ENCODE data around the gene TMPRSS4.

TMPRSS4 gene

GRCh38 chr11:118050208-118050891 is 26.5 kb upstream of the TMPRSS4 start:
- Mint-ChIP-seq H3K4me1 (peaks cover 68% of the 10 kb centered on the region), H3K9me3 (no peaks in the 10 kb centered on the region), H3K4me3 (no peak overlapping the region), H3K36me3 (peaks cover 5% of the 10 kb centered on the region), H3K27ac (peak overlapping the region; percentile 98), H3K27me3 (no peaks in the 10 kb centered on the region)
- DNase-seq, result no peak
- CTCF ChIA-PET, result interaction anchor here (0.6 to 8.4 kb wide), 9 partner anchors 43 to 243 kb away, joined by 3 to 304 read pairs (median 44); partner anchors contain the start of genes FXYD2 and IL10RA

DNA sequence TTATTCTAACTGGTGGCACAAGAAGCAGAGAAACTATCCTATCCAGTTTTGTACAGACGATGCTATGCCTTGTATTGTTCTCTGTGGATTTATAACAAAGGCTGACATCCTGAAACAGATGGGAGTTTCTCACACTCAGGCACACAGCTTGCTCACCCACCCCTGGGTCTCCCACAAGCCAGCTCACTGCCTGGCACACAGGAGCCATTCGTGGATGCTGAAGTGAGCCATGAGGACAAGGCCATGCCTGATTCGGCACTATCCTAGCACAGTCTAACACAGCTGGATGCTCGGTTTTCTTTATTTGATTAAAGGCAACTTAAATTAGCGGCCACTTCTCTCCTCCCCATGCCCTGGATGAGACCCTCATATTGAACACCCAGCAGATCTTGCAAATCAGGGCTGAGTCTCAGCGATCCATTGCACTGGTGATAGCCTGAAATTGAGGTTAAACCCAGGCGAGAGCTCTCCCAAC is 25.7 kb upstream of the TMPRSS4 start:
- Mint-ChIP-seq H3K4me1 (peaks cover 60% of the 10 kb centered on the region), H3K9me3 (no peaks in the 10 kb centered on the region), H3K27me3 (peaks cover 3% of the 10 kb centered on the region), H3K36me3 (peaks cover 5% of the 10 kb centered on the region), H3K4me3 (peak overlapping the region; percentile 43), H3K27ac (peak overlapping the region; percentile 98)
- peak; percentile 31 for DNase-seq
- CTCF ChIA-PET, result interaction anchor here (0.6 to 8.4 kb wide), 12 partner anchors 10 to 243 kb away, joined by 3 to 304 read pairs (median 23); partner anchors contain the start of genes FXYD2 and IL10RA

DNA sequence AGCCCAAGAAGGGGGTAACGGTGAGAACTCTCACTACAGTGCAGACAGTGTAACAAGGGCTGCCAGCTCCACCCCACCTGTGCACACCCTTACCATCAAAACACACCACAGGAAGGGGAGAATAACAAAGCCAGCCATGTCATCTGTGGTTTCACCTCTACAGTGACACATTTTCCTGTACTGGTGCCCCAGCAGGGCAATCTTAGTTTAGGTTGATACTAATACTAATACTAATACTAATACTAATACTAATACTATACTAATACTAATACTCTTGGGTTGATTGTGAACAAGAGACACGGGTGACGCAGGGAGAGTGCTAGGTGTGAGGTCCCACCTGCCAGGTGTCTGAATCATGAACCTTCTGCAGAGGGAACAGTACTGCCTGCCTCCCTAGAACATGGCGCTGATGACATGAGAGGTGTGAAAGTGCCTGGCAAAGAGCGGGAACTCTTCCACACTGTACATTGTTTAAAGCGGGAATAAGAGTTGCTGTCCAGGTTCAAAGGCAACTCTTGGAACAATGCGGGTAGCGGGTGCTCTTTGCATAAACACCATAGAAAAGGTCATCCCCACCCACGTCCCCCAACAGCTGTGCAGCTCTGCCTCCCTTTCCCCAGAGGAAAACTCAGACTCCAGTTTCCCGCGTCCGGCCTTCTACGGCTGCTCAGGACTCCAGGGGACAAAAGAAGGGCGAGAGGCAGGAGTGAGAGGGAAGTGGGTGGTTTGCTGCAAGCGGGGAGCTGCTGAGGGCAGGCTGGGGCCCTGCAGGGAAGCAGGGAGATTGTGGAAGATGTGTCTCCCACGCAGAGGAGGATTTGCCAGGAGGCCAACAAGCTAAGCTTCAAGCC is 25.0 kb upstream of the TMPRSS4 start:
- Mint-ChIP-seq H3K36me3 (peaks cover 5% of the 10 kb centered on the region), H3K27me3 (peaks cover 9% of the 10 kb centered on the region), H3K27ac (peak overlapping the region; percentile 98), H3K4me3 (peak overlapping the region; percentile 43), H3K4me1 (peaks cover 53% of the 10 kb centered on the region), H3K9me3 (no peaks in the 10 kb centered on the region)
- peak; percentile 85 for DNase-seq
- CTCF ChIA-PET, result interaction anchor here (0.6 to 8.4 kb wide), 18 partner anchors 10 to 244 kb away, joined by 3 to 304 read pairs (median 6); partner anchors contain the start of genes FXYD2, IL10RA and TMPRSS13

DNA sequence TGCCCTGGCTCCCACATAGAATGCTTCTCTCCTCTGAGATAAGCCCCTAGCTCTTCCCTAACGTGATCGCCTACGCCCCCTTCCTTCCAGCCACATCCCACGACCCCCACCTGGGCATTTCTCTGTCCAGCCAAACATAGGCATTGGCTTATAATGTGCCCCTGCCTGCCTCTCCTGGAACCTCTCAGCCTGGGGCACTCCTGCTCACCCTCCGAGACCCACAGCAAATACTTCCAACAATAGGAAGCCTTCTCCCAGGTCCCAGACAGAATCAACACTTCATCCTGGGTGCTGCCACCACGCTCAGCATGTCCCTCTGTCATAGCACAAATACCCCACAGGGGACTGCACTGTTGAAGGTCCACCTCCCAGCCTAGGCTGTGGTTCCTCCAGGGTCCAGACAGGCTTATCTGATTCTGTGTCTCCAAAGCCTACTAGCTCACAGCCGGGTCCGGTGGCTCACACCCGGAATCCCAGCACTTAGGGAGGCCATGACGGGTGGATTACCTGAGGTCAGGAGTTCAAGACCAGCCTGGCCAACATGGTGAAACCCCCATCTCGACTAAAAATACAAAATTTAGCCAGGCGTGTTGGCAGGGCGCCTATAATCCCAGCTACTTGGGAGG is 24.2 kb upstream of the TMPRSS4 start:
- H3K27me3 Mint-ChIP-seq, result peaks cover 18% of the 10 kb centered on the region
- CTCF ChIA-PET, result interaction anchor here (0.5 to 8.4 kb wide), 48 partner anchors 11 to 925 kb away, joined by 3 to 304 read pairs (median 4); partner anchors contain the start of genes FXYD2, IL10RA and TMPRSS13
- H3K4me1 Mint-ChIP-seq, result peaks cover 50% of the 10 kb centered on the region
- no peak overlapping the region for H3K4me3 Mint-ChIP-seq
- DNase-seq, result no peak
- peaks cover 5% of the 10 kb centered on the region for H3K36me3 Mint-ChIP-seq
- no peaks in the 10 kb centered on the region for H3K9me3 Mint-ChIP-seq
- peak overlapping the region; percentile 98 for H3K27ac Mint-ChIP-seq

GRCh38 chr11:118054712-118055640 is 21.9 kb upstream of the TMPRSS4 start:
- H3K27me3 Mint-ChIP-seq, result peaks cover 38% of the 10 kb centered on the region
- H3K4me1 Mint-ChIP-seq, result peaks cover 37% of the 10 kb centered on the region
- CTCF ChIA-PET, result interaction anchor here (1.1 to 8.4 kb wide), 10 partner anchors 53 to 247 kb away, joined by 3 to 304 read pairs (median 48); partner anchors contain the start of genes FXYD2 and IL10RA
- H3K27ac Mint-ChIP-seq, result no peak overlapping the region
- H3K36me3 Mint-ChIP-seq, result peaks cover under 1% of the 10 kb centered on the region
- H3K4me3 Mint-ChIP-seq, result no peak overlapping the region
- no peak for DNase-seq
- no peaks in the 10 kb centered on the region for H3K9me3 Mint-ChIP-seq

GRCh38 chr11:118055966-118056365 is 20.9 kb upstream of the TMPRSS4 start:
- peaks cover 27% of the 10 kb centered on the region for H3K4me1 Mint-ChIP-seq
- CTCF ChIA-PET, result interaction anchor here (1.1 to 8.4 kb wide), 4 partner anchors 106 to 248 kb away, joined by 3 to 304 read pairs (median 94); no protein-coding TSS in a partner anchor
- no peaks in the 10 kb centered on the region for H3K9me3 Mint-ChIP-seq
- H3K27ac Mint-ChIP-seq, result no peak overlapping the region
- no peak overlapping the region for H3K4me3 Mint-ChIP-seq
- H3K27me3 Mint-ChIP-seq, result peaks cover 48% of the 10 kb centered on the region
- DNase-seq, result no peak
- H3K36me3 Mint-ChIP-seq, result no peaks in the 10 kb centered on the region

- no peak for DNase-seq
- no peak overlapping the region for H3K4me3 Mint-ChIP-seq
- peaks cover 19% of the 10 kb centered on the region for H3K4me1 Mint-ChIP-seq
- H3K27me3 Mint-ChIP-seq, result peaks cover 52% of the 10 kb centered on the region
- no peaks in the 10 kb centered on the region for H3K36me3 Mint-ChIP-seq
- CTCF ChIA-PET, result interaction anchor here (7.1 to 8.4 kb wide), 3 partner anchors 107 to 249 kb away, joined by 84 to 304 read pairs (median 104); no protein-coding TSS in a partner anchor
- H3K9me3 Mint-ChIP-seq, result no peaks in the 10 kb centered on the region
- no peak overlapping the region for H3K27ac Mint-ChIP-seq
Observed at GRCh38 chr11:118056806-118057205, 20.1 kb upstream of the TMPRSS4 start.

DNA sequence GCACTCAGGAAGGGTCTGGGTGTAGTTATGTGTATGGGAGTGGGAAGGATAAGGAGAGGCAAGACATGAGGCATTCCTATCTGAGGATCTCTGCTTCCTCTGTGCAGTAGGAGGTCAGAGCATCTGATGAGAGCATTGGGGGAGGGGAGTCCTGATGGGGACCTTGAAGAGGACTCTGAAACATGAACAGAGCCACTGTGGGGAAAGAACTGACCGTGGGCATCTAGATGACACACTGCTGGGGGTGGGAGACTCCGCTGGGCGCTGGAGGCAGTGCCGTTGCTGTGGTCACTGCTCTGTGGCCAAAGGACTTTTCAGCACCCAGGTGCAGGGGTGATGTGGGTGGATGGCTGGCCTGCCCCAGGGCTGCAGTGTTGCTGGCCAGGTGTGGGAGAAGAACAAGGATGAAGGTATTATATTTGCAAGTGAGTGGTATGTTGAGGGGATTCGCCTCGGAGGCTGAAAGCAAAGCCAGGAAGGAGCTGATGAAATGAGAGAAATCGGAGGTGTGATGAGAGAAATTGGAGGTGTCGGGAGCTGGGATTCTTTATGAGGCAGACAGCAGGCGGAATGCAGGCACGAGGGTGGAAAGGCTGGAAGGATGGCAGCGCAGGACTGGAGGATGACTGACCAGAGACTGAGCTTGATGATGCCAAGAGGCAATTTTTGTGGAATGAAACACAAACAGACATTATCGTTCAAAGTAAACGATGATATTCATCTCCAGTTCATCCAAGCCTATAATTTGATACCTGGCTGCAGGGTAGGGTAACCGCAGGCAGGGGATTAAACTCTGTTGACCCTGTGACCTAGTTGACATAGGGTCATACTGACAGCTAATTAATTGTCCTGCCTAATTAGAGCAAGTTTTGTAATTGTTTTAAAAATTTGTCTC is 19.4 kb upstream of the TMPRSS4 start:
- CTCF ChIA-PET, result interaction anchor here (0.6 to 8.4 kb wide), 4 partner anchors 108 to 256 kb away, joined by 3 to 304 read pairs (median 44); no protein-coding TSS in a partner anchor
- Mint-ChIP-seq H3K36me3 (no peaks in the 10 kb centered on the region), H3K27ac (no peak overlapping the region), H3K9me3 (no peaks in the 10 kb centered on the region), H3K4me3 (no peak overlapping the region), H3K27me3 (peaks cover 57% of the 10 kb centered on the region), H3K4me1 (peaks cover 12% of the 10 kb centered on the region)
- DNase-seq, result no peak

DNA sequence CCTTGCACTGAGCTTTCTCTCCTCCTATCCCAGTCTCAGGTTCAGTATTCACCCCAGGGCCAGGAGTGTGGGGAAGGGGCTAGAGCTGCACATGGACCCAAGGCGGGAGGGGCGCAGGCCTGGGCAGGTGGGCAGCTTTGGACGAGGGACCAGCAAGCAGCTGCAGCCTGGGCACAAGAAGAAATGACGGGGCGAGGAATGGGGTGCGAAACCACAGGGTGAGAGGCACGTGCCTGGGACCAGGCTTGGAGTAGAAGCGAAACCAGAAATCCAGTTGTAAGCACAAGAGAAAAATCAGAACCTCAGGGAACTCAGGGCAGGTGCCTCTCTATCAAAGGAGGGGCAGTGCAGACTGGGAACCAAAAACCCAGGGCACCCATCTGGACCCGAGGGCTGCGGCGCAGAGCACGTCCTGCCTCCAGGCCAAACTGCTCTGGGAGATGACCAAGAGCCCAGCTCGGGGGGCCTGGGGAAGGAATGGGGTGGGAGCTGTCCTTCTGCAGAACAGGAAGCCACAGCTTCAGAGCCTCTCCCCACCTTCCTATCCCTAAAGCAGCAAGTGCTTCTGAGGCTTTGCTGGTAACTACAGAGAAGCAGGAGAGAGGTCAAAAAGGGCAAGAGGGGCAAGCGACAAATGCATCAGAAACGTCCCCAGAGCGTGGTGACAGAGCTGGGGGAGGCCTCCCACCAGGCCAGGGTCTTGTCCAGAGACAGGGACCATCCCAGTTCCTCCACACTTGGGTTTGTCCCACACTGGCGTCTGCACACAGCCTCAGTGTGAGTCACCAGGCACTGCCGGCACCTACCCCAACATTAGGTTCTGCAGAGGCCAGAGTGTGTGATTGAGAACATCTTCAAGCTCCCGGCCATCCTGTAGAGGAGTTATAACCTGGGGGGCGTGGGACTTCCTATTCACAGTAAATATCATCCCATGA is 18.3 kb upstream of the TMPRSS4 start:
- CTCF ChIA-PET, result interaction anchor here (0.6 to 8.4 kb wide), 4 partner anchors 9 to 258 kb away, joined by 3 to 84 read pairs (median 4); no protein-coding TSS in a partner anchor
- Mint-ChIP-seq H3K27me3 (peaks cover 64% of the 10 kb centered on the region), H3K4me3 (no peak overlapping the region), H3K36me3 (no peaks in the 10 kb centered on the region), H3K27ac (no peak overlapping the region), H3K9me3 (no peaks in the 10 kb centered on the region), H3K4me1 (peaks cover under 1% of the 10 kb centered on the region)
- DNase-seq, result no peak

DNA sequence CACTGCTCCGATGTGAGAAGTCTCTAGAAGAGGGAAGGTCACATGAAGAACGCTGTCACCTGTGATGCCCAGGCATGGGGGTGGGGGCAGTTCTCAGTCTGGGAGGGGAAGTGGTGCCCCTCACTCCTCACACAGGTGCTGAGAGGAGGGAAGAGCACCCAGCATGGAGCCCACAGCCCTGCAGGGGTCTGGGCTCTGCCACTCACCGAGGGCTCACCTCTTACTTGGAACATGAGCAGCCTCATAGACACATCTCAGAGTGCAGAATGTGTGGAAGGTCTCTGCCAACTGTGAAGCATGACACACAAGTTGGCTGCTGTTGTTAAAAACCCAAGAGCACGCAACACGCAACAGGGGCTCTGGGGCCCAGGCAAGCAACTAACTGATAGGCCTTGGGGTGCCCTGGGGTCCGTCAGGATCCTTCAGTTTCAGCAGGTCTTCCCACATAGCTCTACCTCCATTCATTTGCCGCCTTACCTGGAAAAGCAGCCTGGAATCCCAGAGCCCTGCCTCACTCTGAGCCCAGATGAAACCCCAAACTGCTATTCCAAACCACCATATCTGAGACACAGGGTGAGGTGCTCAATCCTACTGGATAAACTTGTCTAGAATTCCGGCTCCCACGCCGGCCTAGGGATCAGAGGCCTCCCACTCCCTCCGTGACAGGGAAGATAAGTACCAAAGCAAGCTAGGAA is 17.5 kb upstream of the TMPRSS4 start:
- CTCF ChIA-PET, result interaction anchor here (0.6 to 1.6 kb wide), 2 partner anchors 8 to 112 kb away, joined by 3 to 4 read pairs; no protein-coding TSS in a partner anchor
- Mint-ChIP-seq H3K36me3 (no peaks in the 10 kb centered on the region), H3K9me3 (no peaks in the 10 kb centered on the region), H3K4me1 (no peaks in the 10 kb centered on the region), H3K4me3 (no peak overlapping the region), H3K27ac (no peak overlapping the region), H3K27me3 (peaks cover 64% of the 10 kb centered on the region)
- DNase-seq, result no peak

Data from activated naive CD4-positive, alpha-beta T cell treated with anti-CD3 and anti-CD28 coated beads, Interleukin-2, amount 10 ng/mL, durations not matched to agents 7 days and 5 days (primary cell).